ACC112 (cell line): ENCODE results near the gene GPRC5D.
A peak's percentile ranks its signal among the peaks of the same experiment; 100 is the strongest.

Experiments
- H2AFZ ChIP-seq: fragments of 200-600 bp; sonication (generic); one replicate; pipeline ENCODE4 v1.6.0; 2017; ENCODE audit warnings: antibody characterized with exemption, low read length; ENCODE audit not compliant: unreplicated experiment
- H3K27ac ChIP-seq: fragments of 200-600 bp; sonication (generic); 2 replicates; pipeline ENCODE4 v1.5.1; 2014; ENCODE audit warnings: low read depth, mild to moderate bottlenecking, antibody characterized with exemption, low read length, moderate library complexity
- H3K27me3 ChIP-seq: fragments of 200-600 bp; sonication (generic); 2 replicates; pipeline ENCODE4 v1.6.1; 2014; ENCODE audit warnings: mild to moderate bottlenecking, antibody characterized with exemption, low read length, moderate library complexity, mixed read lengths; ENCODE audit not compliant: insufficient read depth
- H3K36me3 ChIP-seq: fragments of 200-600 bp; sonication (generic); 2 replicates; pipeline ENCODE4 v1.6.1; 2016; ENCODE audit warnings: mild to moderate bottlenecking, antibody characterized with exemption, low read length, moderate library complexity, mixed read lengths; ENCODE audit not compliant: insufficient read depth
- H3K4me1 ChIP-seq: fragments of 200-600 bp; sonication (generic); one replicate; pipeline ENCODE4 v1.6.1; 2016; ENCODE audit warnings: low read length, mixed read lengths; ENCODE audit not compliant: insufficient read depth, unreplicated experiment, control insufficient read depth
- H3K4me3 ChIP-seq: fragments of 200-600 bp; sonication (generic); 2 replicates; pipeline ENCODE4 v1.5.1; 2014; ENCODE audit warnings: mild to moderate bottlenecking, low read depth, low read length
- H3K79me2 ChIP-seq: fragments of 200-600 bp; sonication (generic); one replicate; pipeline ENCODE4 v1.6.0; 2016; ENCODE audit warnings: low read length; ENCODE audit not compliant: control insufficient read depth, unreplicated experiment, insufficient read depth

The GPRC5D gene

DNA sequence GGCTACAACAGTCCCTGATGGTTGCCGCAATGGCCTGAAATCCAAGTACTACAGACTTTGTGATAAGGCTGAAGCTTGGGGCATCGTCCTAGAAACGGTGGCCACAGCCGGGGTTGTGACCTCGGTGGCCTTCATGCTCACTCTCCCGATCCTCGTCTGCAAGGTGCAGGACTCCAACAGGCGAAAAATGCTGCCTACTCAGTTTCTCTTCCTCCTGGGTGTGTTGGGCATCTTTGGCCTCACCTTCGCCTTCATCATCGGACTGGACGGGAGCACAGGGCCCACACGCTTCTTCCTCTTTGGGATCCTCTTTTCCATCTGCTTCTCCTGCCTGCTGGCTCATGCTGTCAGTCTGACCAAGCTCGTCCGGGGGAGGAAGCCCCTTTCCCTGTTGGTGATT is 43.7 kb downstream of the GPRC5D start:
- peaks cover 12% of the 10 kb centered on the region; the same call in 1 of the 2 replicates for H3K36me3 ChIP-seq
- peaks cover 22% of the 10 kb centered on the region for H3K79me2 ChIP-seq
- no peak overlapping the region for H3K4me3 ChIP-seq
- no peak overlapping the region for H2AFZ ChIP-seq
- H3K4me1 ChIP-seq, result peaks cover 3% of the 10 kb centered on the region
- H3K27ac ChIP-seq, result no peak overlapping the region
- no peaks in the 10 kb centered on the region for H3K27me3 ChIP-seq

DNA sequence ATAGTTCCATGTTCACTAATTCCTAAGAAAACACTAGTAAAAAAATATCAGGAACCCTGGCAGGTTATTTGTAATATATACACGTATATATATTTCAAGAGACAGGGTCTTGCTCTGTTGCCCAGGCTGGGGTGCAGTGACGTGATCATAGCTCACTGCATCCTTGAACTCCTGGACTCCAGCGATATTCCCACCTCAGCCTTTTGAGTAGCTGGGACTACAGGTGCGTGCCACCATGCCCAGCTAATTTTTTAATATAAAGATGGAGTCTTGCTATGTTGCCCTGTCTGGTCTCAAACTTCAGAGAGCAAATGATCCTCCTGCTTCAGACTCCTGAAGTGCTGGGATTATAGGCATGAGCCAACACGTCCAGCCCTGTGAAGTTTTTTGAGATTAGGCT is 44.4 kb downstream of the GPRC5D start:
- Histone ChIP-seq H3K79me2 (peaks cover 25% of the 10 kb centered on the region), H3K4me1 (peaks cover 6% of the 10 kb centered on the region), H3K36me3 (peaks cover 12% of the 10 kb centered on the region; the same call in 1 of the 2 replicates), H2AFZ (no peak overlapping the region), H3K27ac (no peak overlapping the region), H3K4me3 (no peak overlapping the region), H3K27me3 (no peaks in the 10 kb centered on the region)

- peaks cover 10% of the 10 kb centered on the region; the same call in 1 of the 2 replicates for H3K36me3 ChIP-seq
- H3K79me2 ChIP-seq, result peaks cover 26% of the 10 kb centered on the region
- no peak overlapping the region for H3K27ac ChIP-seq
- H3K4me3 ChIP-seq, result no peak overlapping the region
- peaks cover 35% of the 10 kb centered on the region for H3K4me1 ChIP-seq
- no peaks in the 10 kb centered on the region for H3K27me3 ChIP-seq
- H2AFZ ChIP-seq, result no peak overlapping the region
Measured at GRCh38 chr12:12903642-12904609, 48.0 kb downstream of the GPRC5D start.

DNA sequence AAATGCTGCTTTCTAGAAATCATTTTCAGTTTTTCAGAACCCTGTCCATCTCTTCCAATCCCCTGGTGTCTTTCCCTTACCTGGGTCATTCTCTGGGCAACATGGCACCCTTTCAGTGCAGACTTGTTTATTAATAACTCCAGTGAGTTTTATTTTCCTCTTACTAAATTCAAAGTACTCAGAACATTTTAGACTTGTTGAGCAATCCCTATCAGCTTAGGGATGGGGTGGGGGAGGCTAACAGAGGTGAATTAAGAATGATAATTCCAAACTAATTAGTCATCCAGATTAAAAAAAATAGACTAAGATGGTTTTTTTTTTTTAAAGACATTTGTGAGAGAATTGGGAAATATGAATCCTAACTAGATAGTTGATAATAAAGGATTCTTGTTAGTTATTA is 49.9 kb downstream of the GPRC5D start:
- no peaks in the 10 kb centered on the region for H3K36me3 ChIP-seq
- peaks cover 35% of the 10 kb centered on the region for H3K4me1 ChIP-seq
- H3K79me2 ChIP-seq, result peaks cover 27% of the 10 kb centered on the region
- H3K27ac ChIP-seq, result peak overlapping the region; percentile 96
- peak overlapping the region; percentile 57 for H3K4me3 ChIP-seq
- H3K27me3 ChIP-seq, result no peaks in the 10 kb centered on the region
- H2AFZ ChIP-seq, result no peak overlapping the region

DNA sequence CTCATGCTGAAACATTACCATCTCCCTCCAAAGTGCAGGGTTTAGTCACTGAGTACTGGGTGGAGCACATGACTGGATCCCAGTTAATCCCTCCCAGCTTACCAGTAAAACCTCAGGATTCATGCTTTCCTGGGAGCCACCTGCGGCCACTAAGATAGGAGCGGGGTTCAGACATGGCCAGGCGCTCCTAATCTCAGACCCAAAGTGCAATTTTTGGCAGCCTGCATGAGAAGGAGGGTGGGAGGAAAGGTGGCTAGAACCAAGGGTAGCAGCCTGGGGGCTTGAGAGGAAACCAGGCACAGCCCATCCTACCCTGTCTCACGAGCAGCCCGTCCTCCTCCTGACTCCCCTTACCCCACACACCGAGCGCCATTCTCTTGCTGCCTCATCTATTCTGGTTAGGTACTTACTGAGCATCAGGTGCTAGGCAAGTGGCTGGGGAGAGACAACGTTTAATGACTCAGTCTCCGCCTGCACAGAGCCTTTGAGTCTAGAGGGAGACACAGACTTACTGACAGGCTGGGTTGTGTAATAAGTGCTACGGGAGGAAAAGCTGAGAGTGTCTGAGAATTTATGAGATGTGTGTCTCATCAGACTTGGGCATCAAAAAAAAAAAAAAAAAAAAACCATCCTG is 50.7 kb downstream of the GPRC5D start:
- H3K27me3 ChIP-seq, result no peaks in the 10 kb centered on the region
- H2AFZ ChIP-seq, result no peak overlapping the region
- peak overlapping the region; percentile 57 for H3K4me3 ChIP-seq
- H3K4me1 ChIP-seq, result peaks cover 42% of the 10 kb centered on the region
- H3K27ac ChIP-seq, result peak overlapping the region; percentile 96
- H3K79me2 ChIP-seq, result peaks cover 27% of the 10 kb centered on the region
- no peaks in the 10 kb centered on the region for H3K36me3 ChIP-seq

GRCh38 chr12:12900786-12901157 is 51.2 kb downstream of the GPRC5D start:
- Histone ChIP-seq H3K36me3 (no peaks in the 10 kb centered on the region), H3K4me1 (peaks cover 47% of the 10 kb centered on the region)

GRCh38 chr12:12899530-12900380 is 52.2 kb downstream of the GPRC5D start:
- Histone ChIP-seq H3K27me3 (no peaks in the 10 kb centered on the region), H3K4me3 (peak overlapping the region; percentile 29; the same call in 1 of the 2 replicates), H2AFZ (no peak overlapping the region), H3K27ac (peak overlapping the region; percentile 96), H3K4me1 (peaks cover 51% of the 10 kb centered on the region), H3K79me2 (peaks cover 25% of the 10 kb centered on the region), H3K36me3 (no peaks in the 10 kb centered on the region)

More at GRCh38 chr12:12900786-12901157, 51.2 kb downstream of the GPRC5D start:
- Histone ChIP-seq H2AFZ (no peak overlapping the region), H3K27me3 (no peaks in the 10 kb centered on the region), H3K4me3 (peak overlapping the region; percentile 39), H3K79me2 (peaks cover 25% of the 10 kb centered on the region), H3K27ac (peak overlapping the region; percentile 96)

GRCh38 chr12:12898911-12899511 is 53.0 kb downstream of the GPRC5D start:
- H3K27me3 ChIP-seq, result no peaks in the 10 kb centered on the region
- peaks cover 51% of the 10 kb centered on the region for H3K4me1 ChIP-seq
- peak overlapping the region; percentile 96 for H3K27ac ChIP-seq
- peaks cover 20% of the 10 kb centered on the region for H3K79me2 ChIP-seq
- no peak overlapping the region for H3K4me3 ChIP-seq
- H2AFZ ChIP-seq, result no peak overlapping the region
- no peaks in the 10 kb centered on the region for H3K36me3 ChIP-seq

DNA sequence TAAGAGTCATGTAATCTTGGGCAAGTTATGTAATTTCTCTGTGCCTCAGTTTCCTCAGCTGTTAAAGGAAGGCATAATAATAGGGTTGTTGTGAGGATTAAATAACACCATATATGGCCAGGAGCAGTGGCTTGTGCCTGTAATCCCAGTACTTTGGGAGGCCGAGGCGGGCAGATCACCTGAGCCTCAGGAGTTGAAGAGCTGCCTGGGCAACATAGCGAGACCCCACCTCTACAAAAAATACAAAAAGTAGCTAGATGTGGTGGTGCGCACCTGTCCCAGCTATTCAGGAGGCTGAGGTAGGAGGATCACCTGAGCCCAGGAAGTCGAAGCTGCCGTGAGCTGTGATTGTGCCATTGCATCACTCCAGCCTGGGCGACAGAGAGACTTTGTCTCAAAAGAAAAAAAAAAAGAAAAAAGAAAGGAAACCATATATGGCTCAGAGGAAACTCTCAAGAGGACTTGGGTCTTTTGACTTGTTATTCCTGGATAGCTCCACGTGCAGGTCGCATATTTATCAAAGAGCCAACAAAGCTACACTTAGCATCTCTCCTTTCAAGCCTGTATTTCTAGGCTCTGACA is 53.7 kb downstream of the GPRC5D start:
- Histone ChIP-seq H3K36me3 (no peaks in the 10 kb centered on the region), H3K4me3 (no peak overlapping the region), H3K4me1 (peaks cover 53% of the 10 kb centered on the region), H3K79me2 (peaks cover 21% of the 10 kb centered on the region), H3K27me3 (no peaks in the 10 kb centered on the region), H3K27ac (peak overlapping the region; percentile 38; the same call in 1 of the 2 replicates), H2AFZ (no peak overlapping the region)
